ENCODE results near the gene TTLL3. TPM values are rescaled to one million over a fixed set of nuclear protein-coding genes. Genes with fewer than 3 reads are reported as not detected.
A peak's percentile ranks its signal among the peaks of the same experiment; 100 is the strongest.

The TTLL3 gene
- total and polyA plus RNA-seq, 2 of the 4 experiments (the other 2 are of a cell fraction) = 6.8 to 43.4 TPM

DNA sequence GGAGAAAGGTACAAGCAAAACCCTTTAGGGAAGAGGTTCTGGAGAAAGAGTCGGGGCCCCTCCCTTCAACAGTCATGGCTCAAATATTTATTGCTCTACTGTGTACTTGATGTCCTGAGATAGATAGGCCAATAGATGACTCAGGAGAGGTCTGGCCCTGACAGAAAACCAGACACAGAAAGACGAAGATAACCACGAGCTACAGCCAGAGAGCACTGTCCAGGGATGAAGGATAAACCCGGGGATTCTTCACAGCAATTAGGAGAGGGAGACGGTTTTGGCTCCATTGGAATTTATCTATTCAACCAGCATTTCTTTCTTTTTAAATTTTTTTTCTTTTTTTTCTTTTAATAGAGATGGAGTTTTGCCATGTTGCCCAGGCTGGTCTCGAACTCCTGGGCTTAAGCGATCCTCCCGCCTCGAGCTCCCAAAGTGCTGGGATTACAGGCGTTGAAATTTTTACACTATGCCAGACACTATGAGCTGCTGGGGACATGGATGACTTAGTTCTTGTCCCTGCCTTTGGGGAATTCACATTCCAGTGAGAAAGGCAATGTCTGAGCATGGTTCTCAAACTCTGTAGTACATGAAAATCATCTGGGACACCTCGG lies 74.6 kb downstream of the TTLL3 start:
- Histone ChIP-seq H3K79me1 (ENCODE audit: low read depth in 1 of 2, low read length in 2 of 2) (no peaks in the 10 kb centered on the region), H3K9me1 (ENCODE audit: insufficient read depth, low read length) (no peaks in the 10 kb centered on the region), H3K56ac (ENCODE audit: extremely low read depth, insufficient read depth, low read length) (no peak overlapping the region; the same call in 1 of the 2 replicates), H2AK9ac (replicated peaks; ENCODE audit: low read depth, low read length, poor library complexity) (no peak overlapping the region), H3K23ac (ENCODE audit: low read depth, low read length) (no peak overlapping the region; the same call in 1 of the 2 replicates), H3K9ac (ENCODE audit: low read depth, low read length) (no peak overlapping the region), H4K5ac (ENCODE audit: low read depth, low read length) (peak overlapping the region; percentile 42; the same call in 1 of the 2 replicates), H2AFZ (replicated peaks; ENCODE audit: low read length, poor library complexity) (peak overlapping the region; percentile 58), H2BK15ac (ENCODE audit: low read depth, low read length) (peak overlapping the region; percentile 76; the same call in 2 of the 3 replicates), H2BK20ac (ENCODE audit: low read depth, low read length) (peak overlapping the region; percentile 91), H3K36me3 (ENCODE audit: control insufficient read depth, insufficient read depth, low read length) (no peaks in the 10 kb centered on the region), H3K27ac (ENCODE audit: insufficient read depth, low read length) (no peak overlapping the region), H4K8ac (ENCODE audit: low read depth in 2 of 2, low read length in 2 of 2) (peak overlapping the region in 1 of 2 experiments; percentile 81; a peak in 2 of 4 replicates), H3K4me2 (ENCODE audit: low read depth, low read length) (peak overlapping the region; percentile 48; the same call in 1 of the 2 replicates), H3K18ac (ENCODE audit: low read depth, low read length) (peak overlapping the region; percentile 7; the same call in 1 of the 2 replicates), H3K4me1 (ENCODE audit: control insufficient read depth, insufficient read depth, low read length) (peaks cover 6% of the 10 kb centered on the region), H3K9me3 (ENCODE audit: control insufficient read depth, insufficient read depth, low read length) (no peaks in the 10 kb centered on the region), H2BK5ac (ENCODE audit: low read depth, low read length, poor library complexity, severe bottlenecking) (peak overlapping the region; percentile 43), H3K4me3 (ENCODE audit: insufficient read depth, low read depth, low read length) (no peak overlapping the region), H4K20me1 (ENCODE audit: insufficient read depth, low read length) (no peaks in the 10 kb centered on the region), H3K27me3 (ENCODE audit: control insufficient read depth, insufficient read depth, low read length) (no peaks in the 10 kb centered on the region), H2BK120ac (ENCODE audit: low read depth, low read length) (peak overlapping the region; percentile 90), H3K14ac (replicated peaks; ENCODE audit: low read depth, low read length) (peak overlapping the region; percentile 83), H4K91ac (ENCODE audit: insufficient read depth, low read depth, low read length) (peak overlapping the region; percentile 62; the same call in 1 of the 2 replicates), H3K4ac (ENCODE audit: low read depth, low read length) (peak overlapping the region; percentile 85), H2AK5ac (ENCODE audit: low read depth, low read length) (no peak overlapping the region; the same call in 1 of the 2 replicates)
- intact Hi-C loops (cut with micrococcal nuclease) = no loop called here
- no TSS peak for BruUV-seq (replicated peaks)
- WGBS, 2 experiments (ENCODE audit: extremely low coverage in 2 of 2, insufficient read length in 1 of 2) = no CpG with 5 or more reads among the region's 11 CpGs
- in situ Hi-C loops (cut with MboI; ENCODE audit: low sequenced_read_pairs) = no loop called here
- dilution Hi-C loops (cut with HindIII; ENCODE audit: low sequenced_read_pairs, unreplicated experiment) = no loop called here
- TF ChIP-seq MAZ (IDR thresholded peaks at IDR 0.05; ENCODE audit: borderline replicate concordance, low read depth, low read length) (peak; percentile 53; the same call in 1 of the 2 replicates), FOS (IDR thresholded peaks at IDR 0.05; ENCODE audit: low read depth, low read length) (peak; percentile 69), NFE2L2 (IDR thresholded peaks at IDR 0.05; ENCODE audit: low read depth, low read length) (0 out of 2 replicates have a peak, but pooled peaks have one; percentile 29), RFX5 (IDR thresholded peaks at IDR 0.05; ENCODE audit: low read depth, low read length) (no peak), SMC3 (IDR thresholded peaks at IDR 0.05; ENCODE audit: low read depth, low read length) (no peak), CEBPB (IDR thresholded peaks at IDR 0.05; ENCODE audit: low read depth, low read length) (peak; percentile 47; the same call in 1 of the 2 replicates), MAFK (IDR thresholded peaks at IDR 0.05; ENCODE audit: low read depth, low read length) (no peak), RCOR1 (IDR thresholded peaks at IDR 0.05; ENCODE audit: insufficient replicate concordance, low read length) (no peak), BHLHE40 (IDR thresholded peaks at IDR 0.05; ENCODE audit: low read depth, low read length) (no peak)
- TF ChIP-seq, protein P1, sequence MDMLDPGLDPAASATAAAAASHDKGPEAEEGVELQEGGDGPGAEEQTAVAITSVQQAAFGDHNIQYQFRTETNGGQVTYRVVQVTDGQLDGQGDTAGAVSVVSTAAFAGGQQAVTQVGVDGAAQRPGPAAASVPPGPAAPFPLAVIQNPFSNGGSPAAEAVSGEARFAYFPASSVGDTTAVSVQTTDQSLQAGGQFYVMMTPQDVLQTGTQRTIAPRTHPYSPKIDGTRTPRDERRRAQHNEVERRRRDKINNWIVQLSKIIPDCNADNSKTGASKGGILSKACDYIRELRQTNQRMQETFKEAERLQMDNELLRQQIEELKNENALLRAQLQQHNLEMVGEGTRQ (IDR thresholded peaks at IDR 0.05; ENCODE audit: low read depth, low read length) = no peak
- TF ChIP-seq, protein P2, sequence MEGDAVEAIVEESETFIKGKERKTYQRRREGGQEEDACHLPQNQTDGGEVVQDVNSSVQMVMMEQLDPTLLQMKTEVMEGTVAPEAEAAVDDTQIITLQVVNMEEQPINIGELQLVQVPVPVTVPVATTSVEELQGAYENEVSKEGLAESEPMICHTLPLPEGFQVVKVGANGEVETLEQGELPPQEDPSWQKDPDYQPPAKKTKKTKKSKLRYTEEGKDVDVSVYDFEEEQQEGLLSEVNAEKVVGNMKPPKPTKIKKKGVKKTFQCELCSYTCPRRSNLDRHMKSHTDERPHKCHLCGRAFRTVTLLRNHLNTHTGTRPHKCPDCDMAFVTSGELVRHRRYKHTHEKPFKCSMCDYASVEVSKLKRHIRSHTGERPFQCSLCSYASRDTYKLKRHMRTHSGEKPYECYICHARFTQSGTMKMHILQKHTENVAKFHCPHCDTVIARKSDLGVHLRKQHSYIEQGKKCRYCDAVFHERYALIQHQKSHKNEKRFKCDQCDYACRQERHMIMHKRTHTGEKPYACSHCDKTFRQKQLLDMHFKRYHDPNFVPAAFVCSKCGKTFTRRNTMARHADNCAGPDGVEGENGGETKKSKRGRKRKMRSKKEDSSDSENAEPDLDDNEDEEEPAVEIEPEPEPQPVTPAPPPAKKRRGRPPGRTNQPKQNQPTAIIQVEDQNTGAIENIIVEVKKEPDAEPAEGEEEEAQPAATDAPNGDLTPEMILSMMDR (conservative IDR thresholded peaks at IDR 0.05; ENCODE audit: low read depth, low read length) = 0 out of 2 replicates have a peak, but pooled peaks have one; percentile 2
- ATAC-seq (ENCODE audit: low read depth) = peak; percentile 95
- peak; percentile 84 for DNase-seq
- ChIA-PET POLR2A (ENCODE audit: unreplicated experiment) (interaction anchor here (1.0 kb wide), 1 partner anchor 9 kb away, joined by 3 read pairs; no protein-coding TSS in a partner anchor), CTCF (interaction anchor here (0.7 to 1.2 kb wide), 2 partner anchors 14 to 61 kb away, joined by 3 to 4 read pairs; no protein-coding TSS in a partner anchor)
